DMS114 treated with DMSO at 0.1 percent for 48 hours (cell line): ENCODE data around the gene PLA2G4B.

Experiments used
- DNase-seq: peaks from one replicate; lab custom pipeline; 2025; ENCODE audit not compliant: unreplicated experiment; lab: John Stamatoyannopoulos, UW

PLA2G4B gene

DNA sequence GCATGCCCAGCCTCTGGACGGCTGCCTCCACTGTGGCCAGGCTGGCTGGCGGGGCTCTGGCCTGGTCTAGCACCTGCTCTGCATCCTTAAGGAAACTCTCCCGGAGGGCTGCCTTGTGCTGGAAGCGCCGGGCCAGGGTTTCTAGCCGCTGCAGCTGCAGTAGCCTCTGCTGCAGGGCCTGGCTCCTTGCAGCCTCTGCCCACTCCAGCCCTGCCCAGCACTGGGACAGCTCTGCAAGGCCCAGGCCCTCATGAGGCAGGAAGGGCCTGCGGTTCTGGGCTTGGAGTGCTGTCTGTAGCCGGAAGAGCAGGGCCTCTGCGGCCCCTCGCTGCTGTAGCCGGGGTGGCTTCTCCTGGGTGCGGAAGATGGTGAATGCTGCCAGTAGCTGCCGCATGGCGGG, 47.2 kb downstream of the PLA2G4B start:
- DNase-seq: no peak

DNA sequence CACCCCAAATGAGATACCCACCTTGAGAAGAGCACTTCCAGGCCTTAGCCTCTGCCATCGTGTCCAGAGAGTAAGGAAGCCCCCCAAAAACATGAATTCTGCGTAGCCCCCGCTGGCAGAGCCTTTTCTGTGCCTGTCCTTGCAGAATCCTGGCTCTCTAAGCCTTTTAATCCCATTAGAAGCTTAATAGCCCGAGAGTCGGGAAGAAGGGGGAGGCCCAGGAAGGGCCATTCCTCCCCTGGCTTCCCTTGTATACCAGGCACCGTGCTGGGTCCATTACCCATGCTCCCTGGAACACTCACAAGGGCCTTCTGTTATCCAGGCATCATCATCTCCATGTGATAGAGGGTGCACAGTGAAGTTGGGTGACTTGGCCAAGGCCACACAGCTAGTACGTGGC, 48.1 kb downstream of the PLA2G4B start:
- no peak for DNase-seq

DNA sequence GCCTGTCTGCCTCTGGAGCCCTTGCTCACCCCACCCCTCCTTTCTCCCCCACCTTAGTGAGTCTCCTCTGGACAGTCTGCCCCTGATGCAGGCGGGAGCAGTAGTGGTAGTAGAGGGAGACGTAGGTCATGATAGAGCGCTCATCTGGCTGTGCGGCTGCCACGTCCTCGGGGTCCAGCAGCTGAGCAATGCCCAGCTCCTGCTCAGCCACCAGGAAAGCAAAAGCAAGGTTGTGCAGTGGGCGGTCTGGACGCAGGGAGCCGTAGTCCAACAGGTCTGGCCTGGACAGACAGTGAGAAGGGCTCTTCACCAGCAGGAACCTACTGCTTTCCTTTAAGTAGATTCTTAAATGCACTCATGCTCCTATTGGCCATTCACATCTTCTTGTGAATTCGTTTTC, 48.5 kb downstream of the PLA2G4B start:
- DNase-seq: no peak

DNA sequence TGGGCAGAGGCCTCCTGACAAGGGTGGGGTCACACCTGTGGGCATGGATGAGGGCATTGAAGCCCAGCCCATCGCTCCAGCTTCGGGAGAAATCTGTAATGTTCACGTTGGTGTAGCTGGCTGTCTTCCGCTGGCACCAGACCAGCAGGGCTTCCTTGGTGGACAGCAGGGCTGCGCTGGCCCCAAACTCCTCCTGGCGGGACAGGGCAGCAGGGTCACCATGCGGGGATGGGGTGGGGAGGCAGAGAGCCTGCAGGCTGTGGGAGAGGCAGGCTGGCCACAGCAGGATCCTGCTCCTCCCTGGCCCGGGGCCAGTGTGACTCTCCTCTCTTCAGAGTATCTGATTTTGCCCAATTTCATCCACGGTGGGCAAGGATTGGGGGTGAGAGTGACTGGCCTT, 49.2 kb downstream of the PLA2G4B start:
- no peak for DNase-seq

DNA sequence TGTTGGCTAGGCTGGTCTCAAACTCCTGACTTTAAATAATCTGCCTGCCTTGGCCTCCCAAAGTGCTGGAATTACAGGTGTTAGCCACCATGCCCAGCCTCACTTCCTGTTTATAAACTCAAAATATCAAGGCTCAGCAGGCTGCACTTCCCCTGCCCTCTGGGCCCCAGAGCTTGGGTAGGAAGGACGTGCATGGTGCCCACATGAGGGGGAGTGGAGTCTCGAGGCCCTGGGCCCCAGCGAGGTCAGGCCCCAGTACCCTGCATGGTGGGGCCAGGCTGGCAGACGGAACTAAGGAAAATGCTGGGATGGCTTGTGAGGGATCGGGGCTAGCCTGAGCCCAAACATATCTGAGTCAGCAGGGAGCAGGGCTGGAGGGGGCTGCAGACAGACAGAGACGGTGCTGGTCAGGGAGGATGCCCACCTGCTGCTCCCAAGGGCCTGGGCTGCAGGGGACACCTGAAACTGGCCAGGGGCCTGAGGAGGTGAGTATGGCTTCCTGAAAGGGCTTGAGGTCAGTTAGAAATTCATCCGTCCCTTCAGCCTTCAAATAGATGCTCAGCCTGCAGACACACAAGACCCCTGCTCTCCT, 50.1 kb downstream of the PLA2G4B start:
- no peak for DNase-seq

DNA sequence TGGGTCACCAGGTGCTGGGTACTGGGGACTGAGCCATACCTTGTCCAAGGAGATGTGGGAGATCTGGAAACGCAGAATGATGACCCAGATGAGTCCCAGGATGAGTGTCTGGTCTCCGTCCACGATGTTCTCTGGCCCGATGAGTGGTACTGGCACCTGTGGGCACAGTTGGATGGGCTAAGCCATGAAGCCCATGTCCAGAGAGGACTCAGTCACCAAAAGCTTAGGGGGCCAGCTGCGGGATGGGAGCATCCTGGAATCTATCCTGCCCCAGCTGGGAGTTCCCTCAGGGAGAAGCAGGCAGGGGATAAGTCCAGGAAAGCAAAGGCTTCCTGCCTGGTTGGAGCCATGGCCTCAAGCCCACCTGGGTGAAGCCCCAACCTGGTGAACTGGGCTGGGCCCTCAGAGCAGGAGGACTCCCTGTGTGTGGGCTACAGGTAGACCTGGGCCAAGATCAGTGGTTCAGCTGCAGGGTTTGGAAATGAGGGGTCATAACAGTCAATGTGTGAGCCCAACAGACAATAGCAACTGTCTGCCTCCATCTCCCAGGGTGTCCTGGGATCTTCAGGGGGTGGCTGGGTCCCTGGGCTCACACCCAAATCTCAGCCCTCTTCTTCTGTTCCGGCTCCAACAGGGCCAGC, 51.5 kb downstream of the PLA2G4B start:
- DNase-seq: no peak

DNA sequence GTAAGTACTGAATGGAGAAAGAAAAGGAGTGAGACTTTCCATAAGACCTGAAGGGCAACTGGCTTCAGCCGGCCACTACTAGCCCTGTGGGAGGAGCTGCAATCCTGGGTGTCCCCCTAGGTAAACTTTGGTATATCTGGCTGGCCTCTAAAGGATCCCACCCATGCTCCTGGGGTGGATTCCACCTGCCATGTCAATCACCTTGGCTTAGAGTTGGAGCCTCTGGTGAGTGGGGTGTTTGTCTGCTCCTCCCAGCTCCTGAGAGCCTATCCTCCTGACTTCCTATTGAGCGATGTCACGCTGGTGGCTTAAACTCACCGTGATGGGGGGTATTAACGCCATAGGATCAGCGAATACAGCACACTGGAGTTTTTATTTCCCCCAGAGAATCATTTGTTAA, 52.6 kb downstream of the PLA2G4B start:
- no peak for DNase-seq

DNA sequence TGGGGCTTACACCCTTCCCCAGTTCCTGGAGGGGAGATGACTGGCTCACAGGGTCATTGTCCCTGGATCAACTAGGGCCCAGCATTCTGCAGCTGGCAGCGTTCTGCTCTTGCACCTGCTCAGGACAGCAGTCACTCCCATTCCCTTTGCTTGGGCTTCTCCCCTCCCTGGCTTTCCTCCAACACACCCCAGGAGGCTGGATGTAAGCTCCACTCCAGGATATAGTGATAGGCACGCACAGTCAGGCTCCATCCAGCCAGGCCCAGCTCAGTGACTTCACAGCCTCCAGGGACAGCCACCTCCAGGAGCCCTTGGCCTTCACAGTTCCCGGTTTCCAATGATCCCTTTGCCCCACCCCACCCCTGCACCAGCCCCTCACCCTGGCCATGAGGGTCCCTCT, 53.3 kb downstream of the PLA2G4B start:
- no peak for DNase-seq

DNA sequence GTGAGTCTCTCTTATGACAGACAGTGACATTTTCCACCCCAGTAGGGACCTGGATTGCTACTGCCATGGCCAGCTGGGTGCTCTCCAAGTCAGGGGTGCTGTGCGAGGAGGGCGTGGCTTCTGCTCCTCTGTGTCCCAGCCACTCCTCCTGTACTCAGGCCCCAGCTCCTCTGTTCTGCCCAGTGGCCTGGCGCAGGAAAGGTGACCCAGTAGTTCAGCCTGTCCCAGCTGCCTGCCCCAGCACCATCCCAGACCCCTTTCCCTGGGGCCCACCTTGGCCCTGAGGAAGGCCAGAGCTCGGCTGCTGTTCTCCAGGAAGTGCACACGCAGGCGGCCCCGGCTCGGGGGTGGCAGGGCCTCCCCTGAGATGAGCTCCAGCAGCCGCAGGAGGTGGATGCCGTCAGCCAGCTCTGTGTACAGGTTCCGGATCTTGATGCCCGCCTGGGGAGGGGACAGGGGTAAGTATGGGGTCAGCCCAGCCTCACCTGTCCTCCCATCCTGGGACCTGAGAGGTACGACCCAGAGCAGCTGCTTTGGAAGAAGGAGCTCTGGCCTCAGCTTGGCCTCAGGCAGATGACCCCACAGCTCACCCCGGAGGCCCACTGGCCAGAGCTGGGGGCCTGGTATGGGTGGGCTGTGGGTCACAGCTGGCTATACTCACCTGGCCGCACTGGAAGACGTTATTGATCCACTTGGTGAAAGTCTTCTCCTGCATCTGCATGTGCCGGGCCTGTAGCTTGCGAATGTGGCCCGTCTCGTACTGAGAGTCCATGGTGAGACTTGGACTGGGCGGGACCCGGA, 54.2 kb downstream of the PLA2G4B start:
- DNase-seq: no peak

DNA sequence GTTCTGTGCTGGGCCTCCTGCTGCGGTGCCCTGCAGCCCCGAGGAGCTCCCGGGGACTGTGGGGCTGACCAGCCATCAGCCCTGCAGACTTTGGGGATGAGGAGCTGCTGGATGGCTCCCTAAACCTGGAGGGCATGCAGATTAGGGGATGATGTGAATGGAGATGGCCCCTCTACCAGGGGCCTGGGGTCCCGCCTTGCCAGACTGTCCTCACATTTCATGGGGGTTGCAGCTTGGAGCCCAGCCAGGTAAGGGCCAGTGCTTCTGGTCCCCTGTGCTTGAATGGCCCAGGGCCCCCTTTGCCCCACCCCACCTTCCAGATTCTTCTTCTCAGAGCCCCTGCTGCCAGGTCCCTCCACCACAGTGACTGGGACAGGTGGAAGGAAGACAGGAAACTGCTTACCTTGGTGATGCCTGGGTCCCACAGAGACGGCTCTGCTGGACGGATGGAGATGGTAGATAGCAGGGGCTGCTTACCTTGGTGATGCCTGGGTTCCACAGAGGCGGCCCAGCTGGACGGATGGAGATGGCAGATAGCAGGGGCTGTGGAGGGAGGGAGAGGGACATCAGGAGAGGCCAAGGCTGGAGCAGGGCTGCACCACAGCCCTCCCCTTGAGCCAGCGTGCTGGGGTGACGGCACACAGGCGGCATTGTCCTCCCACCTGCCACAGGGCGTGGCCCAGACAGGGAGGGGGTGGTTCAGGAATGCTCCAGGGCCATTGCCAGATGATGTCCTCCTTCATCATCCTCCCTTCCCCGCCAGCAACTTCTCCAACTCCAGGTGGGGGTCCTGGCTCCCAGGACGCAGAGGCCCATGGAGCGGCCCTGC, 55.0 kb downstream of the PLA2G4B start, which contains the start of gene SPTBN5:
SPTBN5 (minus strand) TSS at position 632 of the 829 bp plus-strand sequence; CDS start at position 76, 556 bp downstream.
- no peak for DNase-seq

DNA sequence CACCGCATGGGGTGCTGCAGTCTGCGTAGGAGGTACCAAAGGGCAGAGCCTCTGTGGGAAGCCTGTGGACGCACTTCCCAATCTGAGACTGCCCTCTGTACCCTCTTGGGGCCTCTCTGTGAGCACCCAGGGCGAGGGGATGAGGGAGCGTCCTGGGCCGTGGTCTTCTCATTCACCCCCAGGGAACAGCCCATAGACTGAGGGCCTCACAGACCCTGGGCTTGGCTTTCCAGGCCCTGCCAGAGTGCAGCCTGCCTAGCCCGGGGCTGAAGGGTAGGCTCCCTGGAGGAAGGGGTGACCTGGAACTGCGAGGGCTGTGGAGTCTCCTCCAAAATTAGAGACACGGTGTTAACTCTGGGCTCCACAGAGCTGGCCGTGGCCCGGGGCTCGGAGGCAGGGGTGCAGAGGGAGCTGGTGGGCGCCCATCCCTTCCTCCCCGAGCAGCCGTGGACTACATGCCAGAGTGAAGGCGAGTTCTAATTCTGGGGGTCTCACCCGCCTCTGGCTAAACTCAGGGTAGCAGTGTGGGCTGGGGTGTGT, 55.7 kb downstream of the PLA2G4B start:
- no peak for DNase-seq

DNA sequence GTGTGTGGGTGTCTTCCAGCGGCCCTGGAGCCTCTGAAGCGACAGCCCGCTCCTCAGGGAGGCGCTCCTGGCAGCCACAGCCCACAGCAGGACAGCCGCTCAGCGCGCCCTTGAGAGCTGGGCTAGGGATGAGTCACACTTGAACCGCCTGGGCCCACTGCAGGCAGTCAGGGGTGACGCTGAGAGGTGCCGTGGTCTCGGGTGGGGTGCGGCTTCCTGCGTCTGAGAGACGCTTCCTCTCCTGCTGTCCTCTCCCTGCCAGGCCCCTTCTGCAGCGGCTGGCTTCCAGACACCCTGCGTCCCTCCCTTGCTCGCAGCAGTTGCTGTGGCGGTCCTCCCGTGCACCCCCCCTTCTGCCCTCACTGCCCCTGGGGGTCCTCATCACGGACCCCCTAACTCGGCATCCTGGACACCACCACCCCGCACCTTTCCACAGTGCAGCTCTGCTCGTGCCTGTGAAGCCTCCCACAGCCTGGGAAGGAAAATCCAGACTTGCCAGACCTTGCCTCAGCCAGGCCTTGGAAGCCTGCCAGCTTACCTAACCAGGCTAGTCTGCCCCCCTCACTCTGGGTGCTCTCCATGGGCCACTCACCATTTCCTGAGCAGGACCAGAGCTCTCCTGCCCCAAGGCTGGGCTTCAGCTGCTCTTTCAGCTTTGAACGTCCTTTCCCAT, 56.3 kb downstream of the PLA2G4B start:
- DNase-seq: no peak

DNA sequence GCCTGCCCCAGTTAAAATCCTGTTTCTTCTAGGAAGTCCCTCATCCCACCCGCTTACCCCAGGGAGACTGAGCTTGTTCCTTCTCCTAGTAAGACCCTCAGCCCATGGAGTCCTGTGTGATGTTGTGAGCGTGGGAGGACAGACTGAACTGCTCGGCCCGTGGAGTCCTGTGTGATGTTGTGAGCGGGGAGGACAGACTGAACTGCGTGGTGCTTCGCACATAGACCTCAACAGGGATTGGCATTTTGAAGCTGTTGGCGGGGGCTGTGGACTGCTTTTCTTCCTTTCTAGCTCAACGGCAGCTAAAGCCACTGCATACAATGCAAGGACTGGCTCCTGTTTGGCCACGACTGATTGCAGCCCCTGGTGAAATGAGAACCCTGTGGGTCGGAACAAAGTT, 56.8 kb downstream of the PLA2G4B start:
- DNase-seq: no peak

DNA sequence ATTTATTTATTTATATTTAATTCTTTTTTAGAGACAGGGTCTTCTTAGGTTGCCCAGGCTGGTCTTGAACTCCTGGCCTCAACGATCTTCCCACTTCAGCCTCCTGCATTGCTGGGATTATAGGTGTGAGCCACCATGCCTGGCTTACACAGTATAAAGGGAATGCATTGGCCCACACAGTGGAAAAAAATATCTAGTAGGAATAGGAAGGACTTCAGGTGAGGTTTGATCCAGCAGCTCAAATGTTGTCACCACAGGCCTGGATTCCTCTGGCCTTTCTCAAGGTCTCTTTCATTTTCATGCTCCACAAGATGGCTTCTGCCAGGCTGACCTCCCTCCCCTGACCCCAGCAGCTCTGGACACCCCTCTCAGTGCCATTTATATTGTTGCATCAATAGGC, 57.3 kb downstream of the PLA2G4B start:
- no peak for DNase-seq

DNA sequence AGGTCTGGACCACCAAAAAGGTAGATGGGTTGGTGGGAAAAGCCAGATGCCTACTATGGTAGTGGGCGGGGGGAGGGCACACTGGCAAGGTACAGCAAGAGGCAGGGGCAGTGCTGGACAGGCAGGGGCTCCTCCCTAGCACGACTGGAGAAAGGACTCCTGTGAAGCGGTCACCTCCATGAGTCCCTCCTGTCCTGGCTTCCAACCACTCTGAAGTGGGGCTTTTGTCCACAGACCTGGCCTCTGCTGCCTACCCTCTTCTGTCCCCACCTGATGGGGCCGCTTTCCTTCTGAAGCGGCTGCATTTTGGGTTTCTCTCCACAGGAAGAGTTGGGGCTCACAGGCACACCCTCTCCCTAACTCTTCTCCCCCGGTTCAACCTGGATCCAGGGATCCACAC, 57.9 kb downstream of the PLA2G4B start:
- no peak for DNase-seq

DNA sequence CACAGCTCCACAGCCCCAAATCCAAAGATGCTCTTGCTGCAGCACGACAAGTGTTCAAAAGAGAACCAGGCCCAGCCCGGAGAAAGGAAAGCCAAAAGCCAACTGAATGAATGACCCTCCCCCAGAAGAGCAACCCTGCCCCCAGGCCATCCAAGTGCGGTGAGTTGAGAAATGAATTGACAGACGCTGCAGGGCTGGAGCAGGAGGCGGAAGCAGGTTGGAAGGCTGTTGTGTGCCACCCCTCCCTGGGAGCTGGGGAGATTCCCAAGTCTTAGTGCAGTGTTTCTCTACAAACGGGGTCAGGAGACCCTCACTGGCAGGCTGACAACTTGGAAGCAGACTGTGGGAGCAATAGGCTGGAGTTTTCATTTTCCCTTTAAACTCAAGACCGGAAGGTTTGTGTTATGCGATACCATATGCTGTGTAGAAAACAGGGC, 58.7 kb downstream of the PLA2G4B start:
- DNase-seq: no peak
